GM06990 (cell line): ENCODE data around the gene PRMT7.

Experiments used
- DNase-seq: peaks from one replicate; pipeline ENCODE4 v3.0.0-alpha.2; 2011; ENCODE audit not compliant: insufficient read length; ENCODE audit errors: extremely low read depth
- H3K27me3 ChIP-seq: replicated peaks from 2 replicates; pipeline ENCODE4 v1.6.0; 2011; ENCODE audit warnings: low read length; ENCODE audit not compliant: control insufficient read depth, insufficient read depth
- H3K36me3 ChIP-seq: 2 replicates; pipeline ENCODE4 v1.5.1; 2011; ENCODE audit warnings: low read length; ENCODE audit not compliant: control insufficient read depth, insufficient read depth
- H3K4me3 ChIP-seq: replicated peaks from 2 replicates; pipeline ENCODE4 v1.5.1; 2011; ENCODE audit warnings: low read depth, mild to moderate bottlenecking, control low read depth, low read length
- TF ChIP-seq, protein P1 (sequence below): IDR thresholded peaks from 2 replicates; pipeline ENCODE4 v1.5.1; 2011; ENCODE audit warnings: low read length, control low read depth, mild to moderate bottlenecking, inconsistent platforms; ENCODE audit not compliant: insufficient read depth, poor library complexity, severe bottlenecking

The PRMT7 gene

DNA sequence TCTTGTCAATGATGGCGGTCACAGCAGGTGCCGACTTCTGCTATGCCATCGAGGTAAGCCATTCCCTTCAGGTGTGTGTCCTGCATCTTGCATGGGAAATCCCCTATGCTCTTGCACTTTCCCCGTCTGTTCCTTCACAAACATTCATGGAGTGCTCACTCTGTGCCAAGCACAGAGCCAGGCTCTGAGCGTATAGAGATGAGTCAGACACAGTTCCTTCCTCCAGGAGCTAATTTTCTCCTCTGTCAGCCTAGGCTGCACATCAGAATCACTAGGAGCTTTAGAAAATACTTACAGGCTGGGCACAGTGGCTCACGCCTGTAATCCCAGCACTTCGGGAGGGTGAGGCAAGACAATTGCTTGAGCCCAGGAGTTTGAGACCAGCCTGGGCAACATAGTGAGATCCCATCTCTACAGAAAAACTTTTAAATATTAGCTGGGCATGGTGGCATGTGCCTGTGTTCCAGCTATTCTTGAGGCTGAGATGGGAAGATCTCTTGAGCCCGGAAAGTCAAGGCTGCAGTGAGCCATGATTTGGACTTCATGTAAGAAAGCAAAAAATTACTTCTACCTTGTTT lies 14.1 kb downstream of the PRMT7 start:
- H3K36me3 ChIP-seq: peaks cover 8% of the 10 kb centered on the region
- DNase-seq: no peak
- H3K27me3 ChIP-seq: no peaks in the 10 kb centered on the region
- TF ChIP-seq, protein P1, sequence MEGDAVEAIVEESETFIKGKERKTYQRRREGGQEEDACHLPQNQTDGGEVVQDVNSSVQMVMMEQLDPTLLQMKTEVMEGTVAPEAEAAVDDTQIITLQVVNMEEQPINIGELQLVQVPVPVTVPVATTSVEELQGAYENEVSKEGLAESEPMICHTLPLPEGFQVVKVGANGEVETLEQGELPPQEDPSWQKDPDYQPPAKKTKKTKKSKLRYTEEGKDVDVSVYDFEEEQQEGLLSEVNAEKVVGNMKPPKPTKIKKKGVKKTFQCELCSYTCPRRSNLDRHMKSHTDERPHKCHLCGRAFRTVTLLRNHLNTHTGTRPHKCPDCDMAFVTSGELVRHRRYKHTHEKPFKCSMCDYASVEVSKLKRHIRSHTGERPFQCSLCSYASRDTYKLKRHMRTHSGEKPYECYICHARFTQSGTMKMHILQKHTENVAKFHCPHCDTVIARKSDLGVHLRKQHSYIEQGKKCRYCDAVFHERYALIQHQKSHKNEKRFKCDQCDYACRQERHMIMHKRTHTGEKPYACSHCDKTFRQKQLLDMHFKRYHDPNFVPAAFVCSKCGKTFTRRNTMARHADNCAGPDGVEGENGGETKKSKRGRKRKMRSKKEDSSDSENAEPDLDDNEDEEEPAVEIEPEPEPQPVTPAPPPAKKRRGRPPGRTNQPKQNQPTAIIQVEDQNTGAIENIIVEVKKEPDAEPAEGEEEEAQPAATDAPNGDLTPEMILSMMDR: no peak
- no peak overlapping the region for H3K4me3 ChIP-seq

DNA sequence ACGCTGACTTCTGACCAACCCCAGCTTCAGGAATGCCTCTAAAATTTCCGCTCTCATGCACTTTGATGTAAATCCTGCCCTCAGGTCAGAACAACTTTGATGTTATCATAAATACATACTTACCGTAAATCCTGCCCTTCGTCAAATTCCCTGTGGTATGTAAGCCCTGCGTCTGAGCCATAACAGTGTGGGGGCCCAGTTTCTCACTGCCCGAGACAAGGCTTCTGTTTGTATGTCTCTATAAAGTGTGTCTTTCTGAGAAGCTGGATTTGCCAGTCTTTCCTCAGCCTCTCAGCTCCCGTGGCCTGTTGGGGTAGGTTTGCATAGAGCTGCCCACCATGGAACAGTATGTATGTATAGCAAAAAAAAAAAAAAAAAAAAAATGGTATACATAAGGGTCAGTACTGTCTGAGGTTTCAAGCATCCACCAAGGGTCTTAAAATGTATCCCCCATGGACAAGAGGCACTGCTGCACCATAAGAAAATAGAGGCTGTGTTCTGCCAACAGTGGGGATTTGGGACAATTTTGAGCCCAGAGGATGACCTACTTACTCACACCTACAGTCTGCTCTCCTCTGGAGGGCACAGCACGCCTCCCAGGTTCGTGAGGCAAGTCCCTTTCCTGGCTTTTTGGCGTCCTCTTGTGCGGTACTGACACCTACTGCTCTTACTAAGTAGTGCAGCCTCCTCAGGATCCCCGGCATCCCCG lies 17.5 kb downstream of the PRMT7 start:
- Histone ChIP-seq H3K4me3 (no peak overlapping the region), H3K27me3 (no peaks in the 10 kb centered on the region), H3K36me3 (peaks cover 7% of the 10 kb centered on the region)
- TF ChIP-seq, protein P1: peak; percentile 92
- DNase-seq: peak; percentile 45

- DNase-seq: no peak
- Histone ChIP-seq H3K36me3 (peaks cover 7% of the 10 kb centered on the region), H3K4me3 (no peak overlapping the region), H3K27me3 (no peaks in the 10 kb centered on the region)
- TF ChIP-seq, protein P1: no peak
Observed at GRCh38 chr16:68328860-68329390, 18.1 kb downstream of the PRMT7 start.

- Histone ChIP-seq H3K27me3 (no peaks in the 10 kb centered on the region), H3K36me3 (peaks cover 6% of the 10 kb centered on the region), H3K4me3 (no peak overlapping the region)
- DNase-seq: no peak
- TF ChIP-seq, protein P1: no peak
Observed at GRCh38 chr16:68331879-68332410, 21.1 kb downstream of the PRMT7 start.

DNA sequence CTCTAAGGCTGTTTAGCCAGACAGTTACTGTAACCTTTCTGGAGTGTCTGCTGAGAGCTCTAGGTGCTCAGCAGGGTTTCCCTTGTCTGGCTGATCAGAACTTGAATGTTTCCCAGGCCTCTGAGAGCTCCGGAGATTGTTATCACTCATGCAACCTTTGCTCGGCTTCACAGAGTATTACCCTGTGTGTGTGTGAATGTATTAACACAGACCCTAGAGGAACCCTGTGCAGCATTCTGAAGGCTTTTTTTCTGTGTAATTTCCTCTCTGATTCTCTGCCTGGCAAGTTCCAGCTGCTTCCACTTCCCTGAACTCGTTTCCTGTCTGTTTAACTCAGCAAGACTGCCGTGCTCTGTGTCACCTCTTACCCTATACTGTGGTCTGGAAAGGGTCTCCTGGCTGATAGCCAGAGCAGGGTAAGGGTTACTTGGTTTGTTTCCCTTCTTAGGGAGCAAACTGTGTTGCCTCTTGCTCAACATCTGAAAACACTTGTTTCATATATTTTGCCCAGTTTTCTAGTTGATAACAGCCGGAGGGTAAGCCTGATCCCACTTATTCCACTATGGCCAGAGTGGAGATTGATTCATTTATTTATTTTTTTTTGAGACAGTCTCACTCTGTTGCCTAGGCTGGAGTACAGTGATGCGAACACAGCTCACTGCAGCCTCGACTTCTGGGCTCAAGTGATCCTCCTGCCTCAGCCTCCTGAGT lies 21.7 kb downstream of the PRMT7 start:
- peaks cover 10% of the 10 kb centered on the region for H3K36me3 ChIP-seq
- DNase-seq: no peak
- no peak overlapping the region for H3K4me3 ChIP-seq
- TF ChIP-seq, protein P1: no peak
- H3K27me3 ChIP-seq: no peaks in the 10 kb centered on the region
